CD4-positive, alpha-beta T cell treated with Interferon alpha-2 for 1 hour (primary cell): ENCODE data around the gene KRTAP20-4.

Source experiments
- DNase-seq, 2 donors: peaks; one replicate each; pipeline ENCODE4 v3.0.0-alpha.2; 2020 to 2022

Gene KRTAP20-4

DNA sequence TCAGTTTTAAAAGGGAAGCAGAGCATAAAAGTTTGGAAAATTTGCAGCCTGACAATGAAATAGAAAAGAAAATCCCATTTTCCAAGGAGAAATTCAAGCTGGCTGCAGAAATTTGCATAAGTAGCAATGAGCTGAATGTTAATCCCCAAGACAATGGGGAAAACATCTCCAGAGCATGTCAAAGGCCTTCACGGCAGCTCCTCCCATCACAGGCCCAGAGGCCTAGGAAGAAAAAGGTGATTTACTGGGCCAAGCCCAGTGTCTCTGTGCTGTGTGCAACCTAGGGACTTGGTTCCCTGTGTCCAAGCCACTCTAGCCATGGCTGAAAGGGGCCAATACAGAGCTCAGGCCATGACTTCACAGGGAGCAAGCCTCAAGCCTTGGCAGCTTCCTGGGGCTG lies 48.3 kb downstream of the KRTAP20-4 start:
- DNase-seq = no peak
